TTC549 (cell line): ENCODE data around the gene ELMO3.

Experiments
- FAIRE-seq: peaks from 2 replicates; lab custom pipeline; 2012; peaks lifted over from hg19 to GRCh38; lab: Jason Lieb, UNC

ELMO3 gene

DNA sequence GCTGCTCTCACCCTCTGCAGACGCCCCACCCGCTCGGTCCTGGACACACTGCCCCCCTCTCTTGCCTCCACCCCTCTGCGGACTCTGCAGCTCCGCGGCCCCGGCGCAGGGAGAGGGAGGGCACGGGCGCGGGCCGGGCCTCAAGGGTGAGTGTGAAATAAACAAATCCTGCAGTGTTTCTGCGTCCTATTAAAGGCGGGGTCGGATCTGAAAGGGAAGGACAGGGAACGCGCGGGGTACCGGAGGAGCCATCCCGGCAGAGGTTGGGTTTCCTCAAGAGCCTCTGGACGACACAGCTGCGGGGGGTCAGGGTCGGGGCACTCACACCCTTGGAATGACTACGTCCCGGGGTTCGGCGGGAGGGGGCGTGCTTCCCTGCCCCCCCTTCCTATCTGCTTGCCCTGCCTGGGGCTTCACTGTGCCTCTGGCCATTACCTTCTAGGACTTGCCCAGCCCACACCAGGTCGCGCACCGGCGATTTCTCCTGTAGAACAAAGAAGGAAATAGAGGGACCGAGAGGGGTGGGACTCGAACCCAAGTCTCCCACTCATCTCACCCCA, 34.9 kb upstream of the ELMO3 start:
- no peak for FAIRE-seq

DNA sequence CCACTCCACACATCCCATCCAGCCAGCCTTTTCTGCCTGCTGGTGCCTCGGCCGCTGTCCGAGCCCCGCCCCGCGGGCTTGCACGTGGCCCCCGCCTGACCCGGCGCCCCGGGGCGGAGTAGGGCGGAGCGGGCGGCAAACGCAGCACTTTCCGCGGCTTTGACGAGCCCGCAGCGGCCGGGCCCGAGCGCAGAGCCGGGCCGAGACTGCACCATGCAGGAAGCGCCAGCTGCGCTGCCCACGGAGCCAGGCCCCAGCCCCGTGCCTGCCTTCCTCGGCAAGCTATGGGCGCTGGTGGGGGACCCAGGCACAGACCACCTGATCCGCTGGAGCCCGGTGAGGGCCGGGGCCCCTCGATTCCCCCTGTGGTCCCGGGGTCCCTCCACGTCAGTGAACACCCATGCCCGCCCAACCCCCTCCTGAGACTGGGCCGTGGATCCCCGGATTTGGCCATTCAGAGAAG, 34.3 kb upstream of the ELMO3 start, which contains the start of gene HSF4:
TSS of gene HSF4 (plus strand) at position 147 of the 463 bp plus-strand sequence. CDS start at position 214, 67 bp downstream.
- no peak for FAIRE-seq

DNA sequence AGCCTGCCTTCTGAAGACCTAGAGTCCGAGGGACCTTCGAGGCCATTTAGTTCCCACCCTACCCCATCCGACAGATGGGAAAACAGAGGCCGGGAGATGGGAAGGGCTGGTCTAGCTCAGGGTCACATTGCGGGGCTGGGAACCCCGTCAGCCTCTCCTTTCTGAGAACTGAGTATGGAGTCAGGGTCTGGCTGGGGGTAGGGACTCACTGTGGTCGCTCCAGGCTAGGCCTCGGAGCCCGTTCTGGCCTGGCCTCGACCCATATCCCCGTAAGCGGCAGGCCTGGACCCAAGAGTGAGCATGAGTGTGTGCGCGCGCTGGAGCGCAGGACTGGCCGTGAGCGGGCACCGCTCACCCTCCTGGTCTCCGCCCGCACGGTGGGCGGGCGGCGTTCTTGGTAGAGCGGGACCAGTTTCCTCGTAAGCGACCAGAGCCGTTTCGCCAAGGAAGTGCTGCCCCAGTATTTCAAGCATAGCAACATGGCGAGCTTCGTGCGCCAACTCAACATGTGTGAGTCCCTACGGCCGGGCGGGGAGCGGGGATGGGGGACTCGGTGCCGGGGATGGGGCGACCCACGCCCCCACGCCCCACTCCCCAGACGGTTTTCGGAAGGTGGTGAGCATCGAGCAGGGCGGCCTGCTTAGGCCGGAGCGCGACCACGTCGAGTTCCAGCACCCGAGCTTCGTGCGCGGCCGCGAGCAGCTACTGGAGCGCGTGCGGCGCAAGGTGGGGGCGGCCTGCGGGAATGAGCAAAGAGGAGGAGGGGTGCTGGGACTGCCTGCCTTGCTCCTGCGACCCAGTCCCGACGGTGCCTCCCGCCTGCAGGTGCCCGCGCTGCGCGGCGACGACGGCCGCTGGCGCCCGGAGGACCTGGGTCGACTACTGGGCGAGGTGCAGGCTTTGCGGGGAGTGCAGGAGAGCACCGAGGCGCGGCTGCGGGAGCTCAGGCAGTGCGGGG, 33.5 kb upstream of the ELMO3 start:
- FAIRE-seq, result no peak

DNA sequence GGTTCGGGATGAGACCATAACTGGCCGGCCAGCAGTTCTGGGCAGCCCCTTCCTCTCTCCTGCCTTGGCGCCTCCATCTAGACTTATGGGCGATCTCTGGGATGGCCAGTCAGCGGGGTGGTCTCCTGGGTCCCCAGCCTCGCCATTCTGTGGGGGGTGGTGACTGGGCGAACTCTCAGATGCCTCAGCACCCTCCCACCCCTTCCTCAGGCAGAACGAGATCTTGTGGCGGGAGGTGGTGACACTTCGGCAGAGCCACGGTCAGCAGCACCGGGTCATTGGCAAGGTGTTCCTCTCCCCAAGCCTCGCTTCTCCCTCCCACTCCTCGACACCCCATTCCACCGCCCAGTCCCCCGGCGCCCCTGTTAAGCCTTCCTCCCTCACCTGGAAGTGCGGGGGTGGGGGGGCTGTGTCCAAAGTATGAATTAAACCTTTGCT, 32.8 kb upstream of the ELMO3 start:
- no peak for FAIRE-seq

DNA sequence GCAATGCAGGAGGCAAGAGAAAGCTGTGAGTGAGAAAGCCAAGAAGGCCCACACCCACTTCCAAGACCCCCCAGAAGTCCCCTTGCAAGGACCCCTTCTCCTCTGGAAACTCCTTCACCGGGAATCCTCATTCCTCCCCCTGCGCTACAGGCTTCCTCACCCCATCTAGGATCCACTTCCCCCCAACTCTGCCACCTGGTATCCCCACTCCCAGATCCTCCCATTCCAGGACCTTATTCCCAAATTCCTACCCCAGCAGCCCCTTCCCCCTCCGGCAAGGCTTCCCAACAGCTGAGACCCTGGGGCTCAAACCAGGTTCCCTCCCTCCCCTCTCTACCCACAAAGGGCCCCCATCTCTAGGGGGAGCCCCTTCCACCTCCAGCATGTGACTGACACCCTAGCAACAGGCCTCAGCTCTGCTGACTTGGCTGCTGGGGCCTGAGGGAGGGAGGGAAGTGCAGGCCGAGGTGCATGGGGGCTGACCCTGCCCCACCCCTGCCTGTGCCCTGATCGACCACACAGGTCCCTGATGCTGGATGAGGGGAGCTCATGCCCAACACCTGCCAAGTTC, 32.2 kb upstream of the ELMO3 start:
- no peak for FAIRE-seq

- no peak for FAIRE-seq
These were observed 31.3 kb upstream of the ELMO3 start for GRCh38 chr16:67167588-67167987.

DNA sequence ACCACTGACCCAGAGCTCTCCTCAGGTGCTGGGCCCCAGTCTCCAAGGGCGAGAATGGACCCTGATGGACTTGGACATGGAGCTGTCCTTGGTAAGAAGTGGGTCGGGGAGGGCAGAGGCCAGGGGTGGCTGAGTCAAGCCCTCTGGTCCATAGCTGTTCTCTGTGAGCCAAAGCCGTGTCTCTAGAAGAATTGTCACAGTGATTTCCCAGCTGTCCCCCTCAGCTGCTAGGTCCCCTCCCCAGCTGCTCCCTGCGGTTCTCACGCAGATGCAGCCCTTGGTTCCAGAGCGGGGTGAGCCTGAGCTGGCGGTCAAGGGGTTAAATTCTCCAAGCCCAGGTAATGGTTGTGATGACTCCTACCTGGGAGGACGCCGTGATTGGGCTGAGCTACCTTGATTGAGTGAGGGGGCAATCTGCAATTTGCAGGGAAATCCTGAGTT, 29.9 kb upstream of the ELMO3 start:
- no peak for FAIRE-seq

- FAIRE-seq, result no peak
These were observed 29.2 kb upstream of the ELMO3 start for GRCh38 chr16:67169642-67170167.

DNA sequence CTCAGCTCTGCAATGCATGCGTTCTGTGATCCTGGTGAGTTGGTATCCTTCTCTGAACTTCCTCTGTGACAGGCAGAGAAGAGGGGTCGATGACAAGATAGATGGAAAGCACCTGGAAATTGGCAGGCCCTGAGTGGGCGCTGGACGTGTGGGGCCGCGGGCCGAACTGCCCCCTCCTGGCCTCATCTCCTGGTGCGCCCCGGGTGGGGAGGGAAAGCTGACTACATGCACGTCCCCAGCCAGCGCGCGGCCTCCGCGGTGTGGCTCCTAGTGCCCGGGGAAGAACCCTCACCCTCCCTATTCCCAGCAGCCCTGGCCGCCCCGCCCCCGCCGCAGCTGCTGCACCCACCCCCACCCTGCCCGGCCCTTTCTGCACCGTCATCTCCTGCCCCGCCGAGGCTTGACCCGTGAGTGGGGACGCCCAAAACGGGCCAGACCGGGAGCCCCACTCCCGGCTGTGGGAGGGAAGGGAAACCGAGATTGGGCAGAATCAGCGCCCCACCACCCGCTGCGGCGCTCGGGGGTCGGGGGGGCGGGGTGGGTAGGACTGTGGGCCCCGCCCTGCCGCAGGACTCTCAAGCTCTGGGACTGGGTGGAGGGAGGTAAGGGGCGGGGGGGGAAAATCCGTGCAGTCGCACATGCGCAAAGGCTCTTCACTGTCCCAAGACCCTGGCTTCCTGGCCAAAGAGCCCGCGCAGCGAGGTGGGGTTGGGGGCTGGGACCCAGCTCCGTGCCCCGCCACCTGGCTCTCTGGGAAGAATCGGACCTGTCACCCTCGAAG, 28.6 kb upstream of the ELMO3 start, which contains the start of gene NOL3:
TSS of gene NOL3 (plus strand) at position 371 of the 781 bp plus-strand sequence.
- FAIRE-seq, result no peak

DNA sequence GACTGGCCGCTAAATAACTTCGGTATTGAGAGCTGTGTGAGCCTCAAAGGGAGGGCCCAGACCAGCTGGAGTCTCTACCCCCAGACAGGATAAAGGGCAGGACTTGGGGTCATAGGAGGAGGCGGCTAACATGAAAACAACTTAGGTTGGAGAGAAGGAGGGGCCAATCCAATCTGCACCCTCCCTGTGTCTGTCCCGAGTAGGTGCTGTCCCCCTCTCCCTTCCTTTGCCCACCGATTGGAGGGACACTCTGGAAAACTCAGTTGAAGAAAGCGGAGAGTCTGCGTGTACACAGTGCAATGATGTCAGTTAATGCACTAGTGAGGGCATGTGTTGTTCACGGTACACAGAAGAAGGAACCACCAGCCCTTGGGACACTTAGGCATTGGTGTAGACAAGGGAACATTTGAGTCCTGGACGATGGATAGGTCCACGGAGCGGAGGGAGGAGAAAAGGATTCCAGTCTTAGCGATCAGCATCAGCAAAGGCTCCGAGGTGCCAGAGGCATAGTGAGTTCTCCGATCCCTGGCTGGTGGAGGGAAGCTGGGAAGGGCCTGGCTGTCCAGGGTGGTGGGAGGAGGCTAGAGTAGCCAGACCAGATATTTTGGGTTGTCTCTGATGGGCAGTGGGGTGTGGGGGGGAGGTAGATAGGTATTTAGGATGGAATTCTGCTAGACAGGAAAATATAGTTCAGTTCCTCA, 27.8 kb upstream of the ELMO3 start:
- FAIRE-seq, result no peak

GRCh38 chr16:67173323-67173722, 25.6 kb upstream of the ELMO3 start:
- no peak for FAIRE-seq

- no peak for FAIRE-seq
These were observed 24.9 kb upstream of the ELMO3 start for GRCh38 chr16:67173808-67174705.

DNA sequence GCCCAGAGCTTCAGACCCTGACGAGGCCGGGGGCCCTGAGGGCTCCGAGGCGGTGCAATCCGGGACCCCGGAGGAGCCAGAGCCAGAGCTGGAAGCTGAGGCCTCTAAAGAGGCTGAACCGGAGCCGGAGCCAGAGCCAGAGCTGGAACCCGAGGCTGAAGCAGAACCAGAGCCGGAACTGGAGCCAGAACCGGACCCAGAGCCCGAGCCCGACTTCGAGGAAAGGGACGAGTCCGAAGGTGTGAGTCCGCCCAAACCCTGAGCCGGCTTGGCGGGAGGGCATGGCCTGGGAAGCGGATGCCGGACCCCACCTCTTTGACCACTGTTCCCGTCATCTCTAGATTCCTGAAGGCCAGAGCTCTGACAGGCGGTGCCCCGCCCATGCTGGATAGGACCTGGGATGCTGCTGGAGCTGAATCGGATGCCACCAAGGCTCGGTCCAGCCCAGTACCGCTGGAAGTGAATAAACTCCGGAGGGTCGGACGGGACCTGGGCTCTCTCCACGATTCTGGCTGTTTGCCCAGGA, 24.2 kb upstream of the ELMO3 start:
- FAIRE-seq, result no peak

DNA sequence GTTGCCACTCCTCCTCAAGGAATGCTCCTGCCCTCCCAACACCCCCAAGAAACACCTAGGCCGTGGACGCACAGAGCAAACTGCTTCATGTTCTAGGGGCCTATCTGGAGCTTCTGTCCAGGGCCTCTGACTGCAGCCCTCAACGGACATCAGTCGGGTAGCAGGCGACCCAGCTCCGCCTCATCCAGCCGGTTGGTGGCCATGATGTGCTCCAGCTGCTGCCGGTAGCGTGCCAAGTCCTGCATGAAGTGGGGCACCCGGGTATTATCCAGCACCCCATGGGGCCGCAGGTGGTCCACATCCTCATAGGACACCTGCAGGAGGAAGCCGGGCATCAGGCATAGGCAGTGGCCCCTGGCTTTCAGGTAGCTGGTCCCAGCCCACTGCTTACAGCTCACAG, 22.3 kb upstream of the ELMO3 start:
- FAIRE-seq, result no peak

- FAIRE-seq, result no peak
These were observed 20.9 kb upstream of the ELMO3 start for GRCh38 chr16:67177743-67178699.

GRCh38 chr16:67179421-67180080, 19.4 kb upstream of the ELMO3 start:
- FAIRE-seq, result no peak

DNA sequence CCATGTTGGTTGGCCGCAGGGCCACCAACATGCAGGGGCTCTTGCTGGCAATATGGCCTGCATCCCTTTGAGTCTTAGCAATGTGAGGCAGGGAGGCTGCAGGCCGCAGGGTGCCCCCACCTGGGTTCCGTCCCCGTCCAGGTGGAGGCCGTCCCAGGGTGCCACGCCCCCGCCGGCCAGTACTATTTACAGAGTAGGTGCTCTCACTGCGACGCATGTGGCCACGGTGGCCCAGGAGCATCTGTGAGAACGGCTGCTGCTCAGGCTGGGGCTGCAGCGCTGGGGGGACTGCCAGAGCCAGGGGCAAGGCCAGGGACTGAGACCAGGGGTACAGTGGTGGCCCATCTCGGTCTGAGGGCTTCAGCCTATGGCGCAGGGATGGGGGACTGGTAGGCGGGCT, 18.8 kb upstream of the ELMO3 start:
- no peak for FAIRE-seq

DNA sequence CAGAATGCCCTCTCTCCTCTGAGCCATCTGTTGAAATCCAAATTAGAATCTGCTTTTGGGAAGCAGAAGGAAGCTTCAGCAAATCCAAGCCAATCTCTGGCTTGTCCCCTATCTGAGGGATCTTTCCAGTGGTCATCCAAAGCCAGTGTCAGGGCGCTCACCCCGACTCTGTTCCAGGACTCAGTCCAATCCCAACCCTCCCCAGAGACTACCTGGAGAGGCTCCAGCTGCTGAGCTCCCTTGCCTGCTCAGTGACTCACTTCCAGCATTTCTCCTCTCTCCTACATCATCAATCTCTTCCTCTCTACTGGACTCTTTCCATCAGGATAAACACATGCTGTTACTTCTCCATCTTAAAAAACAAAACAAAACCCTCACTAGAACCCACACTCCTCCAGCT, 17.6 kb upstream of the ELMO3 start:
- no peak for FAIRE-seq
